GM12874 (cell line): ENCODE results near the gene ZNF142.

ENCODE experiments used
- CTCF ChIP-seq: IDR thresholded peaks from 2 replicates; pipeline ENCODE4 v1.5.1; 2011; ENCODE audit warnings: low read depth, mild to moderate bottlenecking, control low read depth, low read length, moderate library complexity; ENCODE audit not compliant: insufficient read depth

ZNF142 gene

GRCh38 chr2:218618102-218618860 is 41.1 kb downstream of the ZNF142 start:
- TF ChIP-seq CTCF, result no peak

GRCh38 chr2:218615868-218616315 is 43.5 kb downstream of the ZNF142 start:
- no peak for TF ChIP-seq CTCF

GRCh38 chr2:218607436-218608115 is 51.8 kb downstream of the ZNF142 start, which contains the start of gene PLCD4:
PLCD4 (plus strand) TSS chr2:218607899; CDS start chr2:218615740, 7,841 bp downstream.
- no peak for TF ChIP-seq CTCF

GRCh38 chr2:218605432-218605831 is 54.0 kb downstream of the ZNF142 start:
- no peak for TF ChIP-seq CTCF
